ENCODE results near the gene VPS9D1.

- no peak for TF ChIP-seq EZH2 (IDR thresholded peaks at IDR 0.05; ENCODE audit: borderline replicate concordance, low read length)
- TF ChIP-seq, protein P1, sequence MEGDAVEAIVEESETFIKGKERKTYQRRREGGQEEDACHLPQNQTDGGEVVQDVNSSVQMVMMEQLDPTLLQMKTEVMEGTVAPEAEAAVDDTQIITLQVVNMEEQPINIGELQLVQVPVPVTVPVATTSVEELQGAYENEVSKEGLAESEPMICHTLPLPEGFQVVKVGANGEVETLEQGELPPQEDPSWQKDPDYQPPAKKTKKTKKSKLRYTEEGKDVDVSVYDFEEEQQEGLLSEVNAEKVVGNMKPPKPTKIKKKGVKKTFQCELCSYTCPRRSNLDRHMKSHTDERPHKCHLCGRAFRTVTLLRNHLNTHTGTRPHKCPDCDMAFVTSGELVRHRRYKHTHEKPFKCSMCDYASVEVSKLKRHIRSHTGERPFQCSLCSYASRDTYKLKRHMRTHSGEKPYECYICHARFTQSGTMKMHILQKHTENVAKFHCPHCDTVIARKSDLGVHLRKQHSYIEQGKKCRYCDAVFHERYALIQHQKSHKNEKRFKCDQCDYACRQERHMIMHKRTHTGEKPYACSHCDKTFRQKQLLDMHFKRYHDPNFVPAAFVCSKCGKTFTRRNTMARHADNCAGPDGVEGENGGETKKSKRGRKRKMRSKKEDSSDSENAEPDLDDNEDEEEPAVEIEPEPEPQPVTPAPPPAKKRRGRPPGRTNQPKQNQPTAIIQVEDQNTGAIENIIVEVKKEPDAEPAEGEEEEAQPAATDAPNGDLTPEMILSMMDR (conservative IDR thresholded peaks at IDR 0.05 in 1 of 2, IDR thresholded peaks at IDR 0.05 in 1 of 2; ENCODE audit: extremely low read depth in 1 of 2, insufficient read depth in 1 of 2, low read depth in 1 of 2, low read length in 2 of 2), result no peak
These were observed 16.8 kb upstream of the VPS9D1 start for GRCh38 chr16:89737341-89738071.
